Stomach (tissue), 9 donors: ENCODE data around the gene ITM2A. TPM values are rescaled to one million over a fixed set of nuclear protein-coding genes. Genes with fewer than 3 reads are reported as not detected.

Experiments
- DNase-seq, 2 donors: peaks; one replicate each; pipeline versions ENCODE4 v3.0.0 to v3.0.0-alpha.2; 2013 to 2019
- H3K27ac ChIP-seq, 5 donors: fragments of 200-600 bp in 4 of 5; sonication (generic) in 4 of 5; one replicate each; pipeline ENCODE4 v1.5.1; 2013 to 2019; ENCODE audit warnings: mild to moderate bottlenecking in 1 of 5, moderate library complexity in 1 of 5
- H3K27me3 ChIP-seq, 3 donors: fragments of 200-600 bp; sonication (generic); one replicate each; pipeline ENCODE4 v1.5.1; 2017 to 2019; ENCODE audit warnings: mixed run types in 1 of 3
- H3K36me3 ChIP-seq, 4 donors: fragments of 200-600 bp; sonication (generic); 1 replicate in 3 of 4; 2 replicates in 1 of 4; pipeline ENCODE4 v1.5.1; 2016 to 2019
- H3K4me1 ChIP-seq, 4 donors: fragments of 200-600 bp; sonication (generic); one replicate each; pipeline ENCODE4 v1.5.1; 2016 to 2019
- H3K4me3 ChIP-seq, 4 donors: fragments of 200-600 bp; sonication (generic) in 3 of 4; one replicate each; pipeline ENCODE4 v1.5.1; 2016 to 2019; ENCODE audit warnings: mild to moderate bottlenecking in 1 of 4
- H3K9me3 ChIP-seq, 4 donors: fragments of 200-600 bp; sonication (generic); one replicate each; pipeline ENCODE4 v1.5.1; 2016 to 2019
- EP300 ChIP-seq: sonication (generic); formaldehyde crosslinking; IDR thresholded peaks from one replicate; pipeline ENCODE4 v1.6.1; 2017; ENCODE audit warnings: antibody characterized with exemption
- POLR2A ChIP-seq, 4 donors: fragments of 450-650 bp; IDR thresholded peaks; one replicate each; pipeline ENCODE4 v1.6.1; 2016; ENCODE audit warnings: antibody characterized with exemption in 4 of 4, control low read depth in 2 of 4, mild to moderate bottlenecking in 1 of 4, moderate library complexity in 1 of 4
- POLR2AphosphoS5 ChIP-seq, 3 donors: sonication (generic); formaldehyde crosslinking; IDR thresholded peaks; one replicate each; pipeline ENCODE4 v1.6.1; 2016; ENCODE audit warnings: antibody characterized with exemption in 3 of 3
- WGBS, 5 donors: extraction: QIAGEN DNeasy Blood & Tissue Kit in 3 of 5; methylation state at CpG; one replicate each; pipeline versions ENCODE4 v1.1.5 to v1.1.7; 2013 to 2018; 5-methylcytosine and 5-hydroxymethylcytosine counted together
- intact Hi-C: fragments of 100-400 bp; cut with DNase I; formaldehyde crosslinking; loops from one replicate; pipeline ENCODE4 v1.15.1; 2023; ENCODE audit warnings: low total_unique reads
- polyA plus RNA-seq, 3 donors: library from polyadenylated mRNA; stranded (reverse); fragments of 200-250 nt; gene quantifications; one replicate each; pipeline ENCODE4 v1.2.3, GENCODE V29; 2013
- total RNA-seq, 5 donors: library from RNA; depleted of rRNA; stranded (reverse); fragments of >200 nt; gene quantifications; one replicate each; pipeline versions ENCODE4 v1.1.0 to v1.2.3, GENCODE V29; 2014 to 2016
- TF ChIP-seq, protein P1 (sequence below), 7 experiments: fragments of 450-650 bp in 4 of 7; fragments of 200-600 bp in 3 of 7; sonication (generic) in 3 of 7; IDR thresholded peaks; one replicate each; pipeline ENCODE4 v1.5.1; 2016 to 2019; ENCODE audit warnings: antibody characterized with exemption in 7 of 7, control low read depth in 2 of 7, mild to moderate bottlenecking in 1 of 7
- donor health status: healthy with polysubstance abuse.
- donor health status: Bipolar disorder and iron deficiency.
- donor health status: healthy.

The ITM2A gene
- total and polyA plus RNA-seq, 8 donors: 6.7 to 233 (median 10.3) TPM; not detected in 1

DNA sequence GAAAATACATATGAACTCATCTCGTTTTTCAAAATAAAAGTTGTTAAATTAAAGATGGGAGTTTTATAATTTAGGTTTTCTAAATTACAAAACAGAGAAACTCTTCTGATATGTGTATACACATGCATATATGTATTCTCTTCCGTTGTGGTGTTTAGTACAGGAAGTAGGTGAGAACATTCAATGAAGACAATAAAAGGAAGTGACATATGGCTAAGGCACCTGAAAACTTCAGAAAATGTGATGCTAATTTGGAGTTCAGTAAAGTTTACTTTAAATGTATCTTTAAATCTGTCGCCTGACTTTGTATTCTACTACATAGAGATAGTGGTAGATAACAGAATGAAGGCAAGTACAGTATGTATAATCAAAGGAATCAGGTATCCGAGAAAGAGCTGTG lies 33.5 kb upstream of the ITM2A start:
- 54 to 70% (median 66%) methylated on average over 4 of the region's 4 CpGs for WGBS, 5 donors
- peaks cover 0 to 7% (median 0%) of the 10 kb centered on the region in 4 donors for H3K9me3 ChIP-seq
- H3K27ac ChIP-seq: no peak overlapping the region
- TF ChIP-seq POLR2AphosphoS5 (IDR thresholded peaks at IDR 0.05) (no peak), EP300 (no peak), POLR2A (IDR thresholded peaks at IDR 0.05) (no peak)
- TF ChIP-seq, protein P1, sequence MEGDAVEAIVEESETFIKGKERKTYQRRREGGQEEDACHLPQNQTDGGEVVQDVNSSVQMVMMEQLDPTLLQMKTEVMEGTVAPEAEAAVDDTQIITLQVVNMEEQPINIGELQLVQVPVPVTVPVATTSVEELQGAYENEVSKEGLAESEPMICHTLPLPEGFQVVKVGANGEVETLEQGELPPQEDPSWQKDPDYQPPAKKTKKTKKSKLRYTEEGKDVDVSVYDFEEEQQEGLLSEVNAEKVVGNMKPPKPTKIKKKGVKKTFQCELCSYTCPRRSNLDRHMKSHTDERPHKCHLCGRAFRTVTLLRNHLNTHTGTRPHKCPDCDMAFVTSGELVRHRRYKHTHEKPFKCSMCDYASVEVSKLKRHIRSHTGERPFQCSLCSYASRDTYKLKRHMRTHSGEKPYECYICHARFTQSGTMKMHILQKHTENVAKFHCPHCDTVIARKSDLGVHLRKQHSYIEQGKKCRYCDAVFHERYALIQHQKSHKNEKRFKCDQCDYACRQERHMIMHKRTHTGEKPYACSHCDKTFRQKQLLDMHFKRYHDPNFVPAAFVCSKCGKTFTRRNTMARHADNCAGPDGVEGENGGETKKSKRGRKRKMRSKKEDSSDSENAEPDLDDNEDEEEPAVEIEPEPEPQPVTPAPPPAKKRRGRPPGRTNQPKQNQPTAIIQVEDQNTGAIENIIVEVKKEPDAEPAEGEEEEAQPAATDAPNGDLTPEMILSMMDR (IDR thresholded peaks at IDR 0.05): no peak
- no peaks in the 10 kb centered on the region for H3K36me3 ChIP-seq
- intact Hi-C loops: no loop called here
- DNase-seq: no peak
- no peaks in the 10 kb centered on the region for H3K4me1 ChIP-seq
- no peaks in the 10 kb centered on the region for H3K27me3 ChIP-seq
- H3K4me3 ChIP-seq: no peak overlapping the region

DNA sequence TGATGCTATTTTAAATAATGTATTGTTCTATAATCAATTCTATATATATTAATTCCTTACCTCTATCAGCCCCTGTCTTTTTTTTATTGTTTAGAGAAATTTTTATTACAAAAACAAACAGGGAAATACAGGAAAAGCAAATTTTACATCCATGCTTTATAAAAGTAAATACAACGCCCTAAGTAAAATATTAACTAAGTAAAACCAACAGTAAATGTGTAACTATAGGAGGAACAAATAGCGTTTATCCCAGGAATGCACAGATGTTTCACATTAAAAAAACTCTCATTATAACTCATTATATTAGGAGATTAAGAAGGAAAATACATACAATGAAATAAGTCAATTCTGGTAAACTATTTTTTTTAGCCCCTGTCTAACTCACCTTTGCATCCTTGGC lies 8.2 kb upstream of the ITM2A start:
- Histone ChIP-seq H3K4me1 (peaks cover 0 to 10% (median 0%) of the 10 kb centered on the region in 4 donors), H3K27ac (no peak overlapping the region), H3K27me3 (no peaks in the 10 kb centered on the region), H3K4me3 (no peak overlapping the region), H3K36me3 (no peaks in the 10 kb centered on the region), H3K9me3 (no peaks in the 10 kb centered on the region)
- intact Hi-C loops: no loop called here
- TF ChIP-seq, protein P1 (IDR thresholded peaks at IDR 0.05): no peak
- TF ChIP-seq EP300: no peak
- WGBS, 5 donors: 22 to 42% (median 31%) methylated on average over 2 of the region's 2 CpGs
- DNase-seq: no peak

DNA sequence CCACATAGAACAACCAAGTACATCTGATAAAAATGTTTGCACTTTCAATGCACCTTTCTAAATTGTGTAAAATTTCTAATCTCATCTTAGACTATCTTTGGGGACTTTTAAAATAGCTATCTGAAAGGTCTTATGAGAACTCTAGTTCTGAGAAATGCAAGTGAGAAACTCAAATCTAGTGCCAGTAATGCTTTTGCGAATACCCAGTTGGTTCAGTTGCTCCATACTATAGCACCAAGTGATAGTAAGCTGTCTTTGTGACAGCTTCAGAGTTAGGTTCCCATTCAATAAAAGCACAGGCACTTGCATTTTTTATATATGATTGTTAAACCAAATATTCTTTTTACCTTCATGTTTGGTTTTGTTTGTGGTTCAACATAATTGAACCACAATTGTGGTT lies 4.5 kb upstream of the ITM2A start:
- WGBS, 5 donors: 67 to 100% (median 75%) methylated on average over 1 of the region's 1 CpG
- H3K4me3 ChIP-seq: no peak overlapping the region
- H3K9me3 ChIP-seq: no peaks in the 10 kb centered on the region
- no peaks in the 10 kb centered on the region for H3K36me3 ChIP-seq
- no peak for DNase-seq
- intact Hi-C loops: no loop called here
- no peaks in the 10 kb centered on the region for H3K27me3 ChIP-seq
- peaks cover 0 to 10% (median 0%) of the 10 kb centered on the region in 4 donors for H3K4me1 ChIP-seq
- no peak overlapping the region for H3K27ac ChIP-seq
- TF ChIP-seq POLR2AphosphoS5 (IDR thresholded peaks at IDR 0.05) (no peak), EP300 (no peak), POLR2A (IDR thresholded peaks at IDR 0.05) (no peak)
- TF ChIP-seq, protein P1 (IDR thresholded peaks at IDR 0.05): no peak

DNA sequence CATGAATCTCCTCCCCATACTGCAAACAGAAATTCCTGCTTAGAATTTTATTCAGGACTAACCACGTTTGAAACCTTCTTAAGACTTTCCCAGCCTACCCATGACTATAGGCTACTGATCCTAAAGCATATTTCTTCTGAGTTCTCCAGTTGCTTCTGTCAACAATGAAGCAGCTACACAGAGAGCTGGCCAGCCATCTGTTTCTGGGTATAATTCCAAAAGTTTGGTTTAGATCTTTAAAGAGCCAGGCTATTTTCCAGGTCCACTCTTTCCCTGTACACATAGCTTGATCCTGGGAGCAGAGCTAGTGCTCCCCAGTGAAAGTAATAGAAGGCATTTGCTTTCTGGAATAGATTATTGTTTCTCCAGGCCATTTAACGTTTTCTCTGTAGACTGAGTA lies 4.0 kb upstream of the ITM2A start:
- no peaks in the 10 kb centered on the region for H3K27me3 ChIP-seq
- WGBS, 5 donors: 13 to 33% (median 27%) methylated on average over 2 of the region's 2 CpGs
- no peaks in the 10 kb centered on the region for H3K36me3 ChIP-seq
- no peak overlapping the region for H3K4me3 ChIP-seq
- DNase-seq: peak in 1 of 2 donors; percentile 8
- TF ChIP-seq POLR2A (IDR thresholded peaks at IDR 0.05): no peak
- TF ChIP-seq, protein P1 (IDR thresholded peaks at IDR 0.05): no peak
- TF ChIP-seq POLR2AphosphoS5 (IDR thresholded peaks at IDR 0.05): no peak
- TF ChIP-seq EP300: no peak
- H3K9me3 ChIP-seq: no peaks in the 10 kb centered on the region
- H3K27ac ChIP-seq: no peak overlapping the region
- intact Hi-C loops: no loop called here
- peaks cover 0 to 10% (median 0%) of the 10 kb centered on the region in 4 donors for H3K4me1 ChIP-seq
